Activated T-cell treated with anti-CD3 and anti-CD28 coated beads, Interleukin-2, amount 50 U/mL, for 72 hours (primary cell): Measurements from ENCODE around the gene TRMT1L. TPM values are rescaled to one million over a fixed set of nuclear protein-coding genes. Genes with fewer than 3 reads are reported as not detected.

Experiments used
- ATAC-seq, 2 donors: fragments of 150-1000 bp; cut with Tn5 transposase; replicated peaks in 1 of 2; 2 replicates each; pipeline ENCODE4 v1.10.0; 2021; ENCODE audit warnings: moderate library complexity in 2 of 2, mild to moderate bottlenecking in 1 of 2
- DNase-seq, 2 donors: peaks; one replicate each; pipeline ENCODE4 v3.0.0; 2021 to 2022; ENCODE audit warnings: mixed read lengths in 1 of 2
- H3K27ac Mint-ChIP-seq: one replicate; pipeline ENCODE4 v1.8.0; 2022; ENCODE audit warnings: mild to moderate bottlenecking, moderate library complexity, mixed read lengths
- H3K27me3 Mint-ChIP-seq: one replicate; pipeline ENCODE4 v1.8.0; 2022; ENCODE audit warnings: low read depth, mixed read lengths
- H3K36me3 Mint-ChIP-seq, 2 donors: one replicate each; pipeline ENCODE4 v1.8.0; 2022; ENCODE audit warnings: mixed read lengths in 2 of 2, mild to moderate bottlenecking in 1 of 2; ENCODE audit not compliant: insufficient read depth in 2 of 2
- H3K4me1 Mint-ChIP-seq: one replicate; pipeline ENCODE4 v1.8.0; 2022; ENCODE audit warnings: low read depth, mixed read lengths
- H3K4me3 Mint-ChIP-seq, 2 donors: one replicate each; pipeline ENCODE4 v1.8.0; 2022; ENCODE audit warnings: mild to moderate bottlenecking in 2 of 2, mixed read lengths in 2 of 2, moderate library complexity in 2 of 2
- H3K9me3 Mint-ChIP-seq, 2 donors: one replicate each; pipeline ENCODE4 v1.8.0; 2022; ENCODE audit warnings: mixed read lengths in 2 of 2
- total RNA-seq, 2 donors: library from RNA; stranded (reverse); gene quantifications; one replicate each; pipeline ENCODE4 v1.2.3, GENCODE V29; 2022

Gene TRMT1L
- total RNA-seq, 2 donors from 2014 or later: 19.7 to 26.3 TPM

DNA sequence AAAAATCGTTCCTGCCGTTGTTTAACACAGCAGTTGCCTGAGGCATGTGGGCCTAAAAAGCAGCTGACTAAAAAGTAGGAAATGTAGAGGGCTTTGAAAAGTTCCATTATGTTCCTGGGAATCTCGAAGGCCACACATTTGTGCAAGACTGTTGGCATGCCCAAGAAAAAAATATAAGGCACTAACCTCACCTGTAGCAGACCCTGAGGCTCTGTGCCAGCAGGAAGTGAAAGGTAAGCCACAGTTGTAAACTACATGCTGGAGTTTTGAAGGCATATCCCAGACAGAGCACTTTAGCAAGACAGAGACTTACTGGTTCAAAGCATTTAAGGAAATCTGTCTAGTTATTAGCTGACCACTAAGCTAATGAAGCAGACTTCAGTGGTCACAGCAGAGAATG lies 52.7 kb downstream of the TRMT1L start:
- no peak for ATAC-seq
- Mint-ChIP-seq H3K9me3 (peaks cover 5 to 9% of the 10 kb centered on the region in 2 donors), H3K27me3 (no peaks in the 10 kb centered on the region)

DNA sequence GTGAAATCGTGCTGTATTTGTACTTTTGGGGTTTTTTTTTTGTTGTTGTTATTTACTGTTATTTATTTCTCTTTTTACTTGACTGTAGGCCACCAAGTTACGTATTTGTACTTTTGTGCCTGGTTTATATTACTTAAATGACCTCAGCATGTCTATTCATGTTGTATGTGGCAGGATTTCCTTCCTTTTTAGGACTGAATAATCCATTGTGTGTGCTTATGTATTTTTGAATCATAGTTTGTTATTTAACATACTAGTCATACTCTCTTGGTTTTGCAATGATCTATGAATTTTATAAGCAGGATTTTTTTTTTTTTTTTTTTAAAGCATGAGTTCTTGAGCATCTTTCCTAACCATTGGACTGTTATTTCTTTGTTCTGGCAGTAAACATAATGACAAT lies 60.2 kb downstream of the TRMT1L start:
- H3K36me3 Mint-ChIP-seq: peaks cover 0 to 12% of the 10 kb centered on the region in 2 donors
- H3K9me3 Mint-ChIP-seq: no peaks in the 10 kb centered on the region
- DNase-seq: no peak
- no peaks in the 10 kb centered on the region for H3K4me1 Mint-ChIP-seq
- no peak for ATAC-seq
- no peaks in the 10 kb centered on the region for H3K27me3 Mint-ChIP-seq
- H3K4me3 Mint-ChIP-seq: no peak overlapping the region
- H3K27ac Mint-ChIP-seq: peak overlapping the region; percentile 61

More for the DNA sequence above, 52.7 kb downstream of the TRMT1L start:
- Mint-ChIP-seq H3K4me1 (no peaks in the 10 kb centered on the region), H3K27ac (no peak overlapping the region), H3K36me3 (peaks cover 1 to 18% of the 10 kb centered on the region in 2 donors), H3K4me3 (no peak overlapping the region)
- no peak for DNase-seq

DNA sequence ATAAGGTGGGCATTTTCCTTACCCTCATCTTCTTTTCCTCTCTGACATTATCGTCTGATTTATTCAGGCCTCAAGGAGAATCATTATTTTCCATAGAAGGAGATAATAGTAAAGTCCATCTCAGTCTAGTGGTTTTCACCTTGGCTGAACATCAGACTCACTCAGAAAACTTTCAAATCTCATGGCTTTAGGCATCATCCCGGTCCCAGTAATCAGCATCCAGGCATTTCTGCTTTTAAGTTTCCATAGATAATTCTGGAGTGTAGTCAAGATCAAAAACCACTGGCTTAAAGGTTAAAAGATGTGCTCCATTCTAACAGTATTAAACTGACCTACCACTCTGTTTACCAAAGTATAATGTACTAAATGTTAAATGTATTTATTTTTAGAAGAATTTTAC lies 62.0 kb downstream of the TRMT1L start:
- no peak for ATAC-seq
- Mint-ChIP-seq H3K4me3 (no peak overlapping the region), H3K4me1 (no peaks in the 10 kb centered on the region), H3K9me3 (no peaks in the 10 kb centered on the region), H3K27me3 (no peaks in the 10 kb centered on the region), H3K27ac (no peak overlapping the region), H3K36me3 (peaks cover 0 to 8% of the 10 kb centered on the region in 2 donors)
- no peak for DNase-seq

DNA sequence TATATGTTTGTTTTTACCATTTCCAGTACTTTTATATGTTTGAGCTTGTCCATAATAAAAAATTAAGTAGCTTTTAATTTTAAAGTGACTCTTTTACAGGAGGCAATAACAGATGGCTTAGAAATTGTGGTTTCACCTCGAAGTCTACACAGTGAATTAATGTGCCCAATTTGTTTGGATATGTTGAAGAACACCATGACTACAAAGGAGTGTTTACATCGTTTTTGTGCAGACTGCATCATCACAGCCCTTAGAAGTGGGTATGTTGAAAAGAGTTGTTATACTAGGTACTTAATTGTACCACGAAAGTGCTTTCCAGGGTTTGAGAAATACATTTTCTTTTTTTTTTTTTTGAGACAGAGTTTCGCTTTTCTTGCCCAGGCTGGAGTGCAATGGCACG lies 65.3 kb downstream of the TRMT1L start:
- DNase-seq: no peak
- peaks cover 5 to 11% of the 10 kb centered on the region in 2 donors for H3K36me3 Mint-ChIP-seq
- H3K27ac Mint-ChIP-seq: no peak overlapping the region
- no peaks in the 10 kb centered on the region for H3K27me3 Mint-ChIP-seq
- no peaks in the 10 kb centered on the region for H3K9me3 Mint-ChIP-seq
- ATAC-seq: no peak
- no peak overlapping the region for H3K4me3 Mint-ChIP-seq
- H3K4me1 Mint-ChIP-seq: no peaks in the 10 kb centered on the region

DNA sequence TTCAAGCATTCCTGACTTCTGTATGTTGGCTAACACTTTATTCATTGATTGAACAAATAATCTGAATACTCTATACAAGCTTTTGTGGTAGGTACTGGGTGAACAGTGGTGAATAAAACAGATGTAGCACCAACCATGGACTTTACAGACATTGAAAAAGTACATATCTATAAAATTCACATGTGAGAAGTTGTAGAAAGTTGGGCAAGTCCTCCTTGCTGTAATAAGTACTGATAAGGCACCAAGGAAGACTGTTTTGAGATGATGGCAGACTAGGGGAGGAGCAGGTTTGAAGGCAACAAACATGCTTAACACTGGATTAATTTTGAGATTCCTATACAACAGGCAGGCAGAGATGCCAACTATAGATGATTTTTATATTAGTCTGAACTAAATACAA lies 69.0 kb downstream of the TRMT1L start:
- no peak overlapping the region for H3K4me3 Mint-ChIP-seq
- no peaks in the 10 kb centered on the region for H3K27me3 Mint-ChIP-seq
- H3K9me3 Mint-ChIP-seq: no peaks in the 10 kb centered on the region
- H3K4me1 Mint-ChIP-seq: no peaks in the 10 kb centered on the region
- DNase-seq: no peak
- no peak for ATAC-seq
- H3K36me3 Mint-ChIP-seq: peaks cover 5 to 6% of the 10 kb centered on the region in 2 donors
- H3K27ac Mint-ChIP-seq: no peak overlapping the region

DNA sequence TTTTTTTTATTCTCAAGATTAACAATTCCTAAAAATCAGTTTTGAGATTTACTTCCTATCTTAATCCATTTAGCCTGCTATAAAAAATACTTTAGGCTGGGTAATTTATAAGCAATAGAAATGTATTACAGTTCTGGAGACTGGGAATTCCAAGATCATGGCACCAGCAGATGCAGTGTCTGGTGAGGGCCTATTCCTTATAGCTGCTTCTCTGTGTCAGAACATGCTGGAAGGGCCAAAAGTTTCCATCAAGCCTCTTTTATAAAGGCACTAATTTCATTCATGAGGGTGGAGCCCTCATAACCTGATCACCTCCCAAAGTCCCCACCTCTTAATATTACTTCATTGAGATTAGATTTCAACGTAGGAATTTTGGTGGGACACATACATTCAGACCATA lies 69.7 kb downstream of the TRMT1L start:
- H3K4me1 Mint-ChIP-seq: no peaks in the 10 kb centered on the region

DNA sequence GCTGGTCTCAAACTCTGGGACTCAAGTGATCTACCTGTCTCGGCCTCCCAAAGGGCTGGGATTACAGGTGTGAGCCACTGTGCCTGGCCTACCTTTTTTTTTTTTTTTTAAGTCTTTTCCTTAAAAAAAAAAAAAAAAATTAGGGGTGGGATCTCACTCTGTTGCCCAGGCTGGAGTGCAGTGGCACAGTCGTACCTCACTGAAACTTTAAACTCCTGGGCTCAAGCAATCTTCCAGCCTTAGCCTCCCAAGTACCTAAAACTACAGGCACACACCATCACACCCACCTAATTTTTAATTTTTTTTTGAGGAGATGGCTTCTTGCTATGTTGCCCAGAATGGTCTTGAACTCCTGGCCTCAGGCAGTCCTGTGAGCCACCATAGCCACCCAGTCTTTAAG lies 72.9 kb downstream of the TRMT1L start:
- Mint-ChIP-seq H3K9me3 (peaks cover 0 to 2% of the 10 kb centered on the region in 2 donors), H3K4me1 (no peaks in the 10 kb centered on the region), H3K27ac (no peak overlapping the region), H3K36me3 (peaks cover 4 to 8% of the 10 kb centered on the region in 2 donors), H3K27me3 (no peaks in the 10 kb centered on the region), H3K4me3 (no peak overlapping the region)
- ATAC-seq (no peak), DNase-seq (no peak)

More for the DNA sequence above, 69.7 kb downstream of the TRMT1L start:
- peaks cover 5 to 6% of the 10 kb centered on the region in 2 donors for H3K36me3 Mint-ChIP-seq
- H3K27ac Mint-ChIP-seq: no peak overlapping the region
- no peak for ATAC-seq
- no peaks in the 10 kb centered on the region for H3K27me3 Mint-ChIP-seq
- H3K4me3 Mint-ChIP-seq: no peak overlapping the region
- H3K9me3 Mint-ChIP-seq: no peaks in the 10 kb centered on the region
- no peak for DNase-seq

DNA sequence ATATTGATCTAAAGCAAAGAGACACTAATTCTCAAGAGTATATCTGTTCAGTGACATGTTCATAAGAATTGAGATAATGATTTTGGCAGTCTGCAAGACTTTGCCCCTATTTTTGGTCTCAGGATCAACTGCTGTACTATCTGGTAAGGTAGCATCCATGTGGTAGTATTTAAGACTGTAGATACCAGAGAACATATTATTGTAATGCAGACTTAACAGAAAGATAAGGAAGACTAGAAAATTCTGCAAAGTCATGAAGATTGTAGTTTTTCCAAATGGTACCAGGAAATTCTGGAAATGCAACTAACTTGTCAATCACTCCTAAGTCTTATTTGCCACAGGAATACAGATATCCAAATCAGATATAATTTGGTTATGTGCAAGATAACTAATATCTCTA lies 76.3 kb downstream of the TRMT1L start:
- DNase-seq (no peak), ATAC-seq (no peak)
- Mint-ChIP-seq H3K9me3 (peaks cover 0 to 2% of the 10 kb centered on the region in 2 donors), H3K27me3 (no peaks in the 10 kb centered on the region), H3K36me3 (peaks cover 1 to 4% of the 10 kb centered on the region in 2 donors), H3K4me3 (no peak overlapping the region), H3K4me1 (peaks cover 8% of the 10 kb centered on the region), H3K27ac (no peak overlapping the region)

DNA sequence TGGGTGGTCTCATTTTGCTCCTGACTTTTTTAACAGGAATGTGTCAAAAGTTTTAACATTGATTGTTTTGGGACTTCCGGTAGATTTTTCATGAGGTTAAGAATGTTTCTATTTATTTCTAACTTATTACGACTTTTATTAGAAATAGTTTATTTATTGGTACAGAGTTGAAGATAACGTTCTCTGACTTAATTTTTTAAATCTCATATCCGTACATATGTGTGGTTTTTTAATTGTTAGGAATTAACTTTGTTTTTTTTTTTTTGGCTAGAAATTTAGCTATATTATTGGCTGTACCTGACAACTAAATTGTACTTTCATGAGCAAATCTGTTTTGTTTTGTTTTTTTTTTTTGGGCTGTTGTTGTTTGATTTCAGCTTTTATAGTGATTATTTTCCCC lies 79.4 kb downstream of the TRMT1L start:
- Mint-ChIP-seq H3K36me3 (peaks cover 1 to 6% of the 10 kb centered on the region in 2 donors), H3K9me3 (peaks cover 0 to 2% of the 10 kb centered on the region in 2 donors), H3K4me3 (no peak overlapping the region), H3K27me3 (no peaks in the 10 kb centered on the region), H3K27ac (no peak overlapping the region), H3K4me1 (peaks cover 26% of the 10 kb centered on the region)
- ATAC-seq (no peak), DNase-seq (no peak)

DNA sequence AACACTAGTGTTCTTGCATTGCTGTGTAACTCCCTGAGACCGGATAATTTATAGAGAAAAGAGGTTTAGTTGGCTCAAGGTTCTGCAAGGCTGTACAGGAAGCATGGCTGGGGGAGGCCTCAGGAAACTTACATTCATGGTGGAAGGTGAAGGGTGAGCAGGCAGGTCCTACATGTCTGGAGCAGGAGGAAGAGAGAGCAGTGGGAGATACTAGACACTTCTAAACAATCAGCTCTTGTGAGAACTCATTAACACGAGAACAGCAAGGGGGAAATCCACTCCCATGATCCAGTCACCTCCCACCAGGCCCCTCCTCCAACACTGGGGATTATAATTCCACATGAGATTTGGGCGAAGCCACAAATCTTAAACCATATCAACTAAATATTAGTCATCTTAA lies 81.3 kb downstream of the TRMT1L start:
- ATAC-seq: no peak
- no peak overlapping the region for H3K27ac Mint-ChIP-seq
- DNase-seq: no peak
- no peak overlapping the region for H3K4me3 Mint-ChIP-seq
- H3K27me3 Mint-ChIP-seq: no peaks in the 10 kb centered on the region
- H3K4me1 Mint-ChIP-seq: peaks cover 26% of the 10 kb centered on the region
- peaks cover 0 to 4% of the 10 kb centered on the region in 2 donors for H3K36me3 Mint-ChIP-seq
- peaks cover 0 to 2% of the 10 kb centered on the region in 2 donors for H3K9me3 Mint-ChIP-seq

DNA sequence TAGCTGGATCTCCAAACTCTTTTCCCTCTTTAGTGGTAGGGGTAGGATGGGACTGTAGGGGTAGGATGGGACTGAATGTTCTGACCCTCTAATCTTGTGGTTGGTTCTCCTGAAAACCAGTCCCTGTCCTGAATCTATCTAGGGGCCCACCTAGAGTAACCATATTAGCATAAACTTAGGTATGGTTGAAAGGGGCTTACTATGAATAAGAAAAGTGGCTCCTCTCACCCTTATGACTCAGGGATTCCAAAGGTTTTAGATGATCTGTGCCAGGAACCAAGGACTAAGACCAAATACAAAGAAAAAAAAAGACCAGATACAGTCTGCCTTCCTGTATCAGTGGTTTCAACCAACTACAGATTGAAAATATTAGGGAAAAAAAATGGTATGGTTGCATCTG lies 82.4 kb downstream of the TRMT1L start:
- Mint-ChIP-seq H3K27ac (peak overlapping the region; percentile 42), H3K9me3 (no peaks in the 10 kb centered on the region), H3K4me1 (peaks cover 26% of the 10 kb centered on the region), H3K36me3 (peaks cover 0 to 2% of the 10 kb centered on the region in 2 donors), H3K4me3 (no peak overlapping the region), H3K27me3 (no peaks in the 10 kb centered on the region)
- DNase-seq (no peak), ATAC-seq (no peak)

DNA sequence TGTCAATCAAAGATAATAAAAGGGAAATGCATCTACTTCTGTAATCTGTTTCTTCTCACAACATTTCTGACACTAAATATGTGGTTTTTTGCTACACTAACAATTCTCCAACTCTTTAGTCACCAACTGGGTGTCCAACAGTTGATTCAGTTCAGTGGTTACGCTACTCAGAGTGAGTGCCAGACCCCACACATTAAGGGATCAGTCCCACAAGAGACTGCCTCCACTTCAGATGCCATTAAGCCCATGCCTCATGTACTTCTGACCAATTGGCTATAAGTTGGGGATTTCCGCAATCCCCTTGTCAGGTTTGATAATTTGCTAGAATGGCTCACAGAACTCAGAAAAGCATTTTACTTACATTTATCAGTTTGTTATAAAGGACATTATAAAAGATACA lies 83.0 kb downstream of the TRMT1L start:
- ATAC-seq (no peak), DNase-seq (no peak)
- Mint-ChIP-seq H3K27me3 (no peaks in the 10 kb centered on the region), H3K4me3 (no peak overlapping the region), H3K9me3 (no peaks in the 10 kb centered on the region), H3K27ac (peak overlapping the region; percentile 42), H3K36me3 (peaks cover 0 to 2% of the 10 kb centered on the region in 2 donors), H3K4me1 (peaks cover 26% of the 10 kb centered on the region)

DNA sequence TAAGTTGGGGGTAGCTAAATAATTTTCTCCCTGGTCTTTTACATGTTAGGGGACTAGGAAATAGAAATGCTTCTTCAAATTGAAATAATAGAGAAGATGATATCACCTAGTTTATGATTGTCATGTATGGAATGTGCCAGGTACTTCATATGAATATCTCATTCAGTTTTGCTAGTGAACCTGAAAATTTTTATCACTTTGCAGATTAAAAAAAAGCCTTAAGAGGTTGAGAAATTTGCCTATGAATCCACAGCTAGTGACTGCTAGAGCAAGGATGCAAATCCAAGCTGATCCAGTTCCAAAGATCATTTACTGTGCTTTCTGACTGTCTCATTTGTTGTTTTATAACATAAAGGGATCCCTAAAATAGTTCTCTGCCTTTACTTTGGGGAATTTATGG lies 86.7 kb downstream of the TRMT1L start:
- H3K36me3 Mint-ChIP-seq: no peaks in the 10 kb centered on the region
- peaks cover 0 to under 1% of the 10 kb centered on the region in 2 donors for H3K9me3 Mint-ChIP-seq
- ATAC-seq (no peak), DNase-seq (no peak)
- H3K27me3 Mint-ChIP-seq: no peaks in the 10 kb centered on the region
- peaks cover 24% of the 10 kb centered on the region for H3K4me1 Mint-ChIP-seq
- no peak overlapping the region for H3K27ac Mint-ChIP-seq
- no peak overlapping the region for H3K4me3 Mint-ChIP-seq

DNA sequence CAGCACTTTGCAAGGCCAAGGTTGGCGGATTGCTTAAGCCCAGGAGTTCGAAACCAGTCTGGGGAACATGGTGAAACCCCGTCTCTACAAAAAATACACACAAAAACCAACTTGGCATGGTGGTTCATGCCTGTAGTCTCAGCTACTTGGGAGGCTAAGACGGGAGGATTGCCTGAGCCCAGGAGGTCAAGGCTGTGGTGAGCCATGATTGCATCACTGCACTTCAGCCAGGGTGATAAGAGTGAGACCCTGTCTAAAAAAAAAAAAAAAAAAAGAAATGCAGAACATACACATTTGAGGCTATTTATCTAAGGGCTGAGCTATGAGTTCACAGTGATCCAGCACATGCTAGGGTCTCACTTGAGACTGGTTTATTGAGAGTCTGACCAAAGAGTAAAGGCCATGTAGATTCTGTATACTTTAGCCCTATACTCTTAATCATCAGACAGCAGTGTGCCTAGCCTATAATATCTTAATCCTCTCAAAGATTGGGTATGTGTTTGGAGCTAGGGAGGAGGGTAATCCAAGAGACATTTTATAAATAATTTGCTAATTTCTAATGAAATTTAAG lies 87.5 kb downstream of the TRMT1L start:
- no peak for DNase-seq
- H3K9me3 Mint-ChIP-seq: peaks cover 0 to 3% of the 10 kb centered on the region in 2 donors
- no peaks in the 10 kb centered on the region for H3K27me3 Mint-ChIP-seq
- no peak for ATAC-seq
- H3K27ac Mint-ChIP-seq: no peak overlapping the region
- H3K4me1 Mint-ChIP-seq: peaks cover 16% of the 10 kb centered on the region
- no peak overlapping the region for H3K4me3 Mint-ChIP-seq
- peaks cover 0 to 3% of the 10 kb centered on the region in 2 donors for H3K36me3 Mint-ChIP-seq
